HG02588 (cell line): Measurements from ENCODE around the gene MED27.

Source experiments
- ATAC-seq: cut with Tn5 transposase; IDR thresholded peaks from one replicate; pipeline ENCODE4 v1.9.1; 2021; ENCODE audit warnings: mild to moderate bottlenecking, moderate library complexity; ENCODE audit not compliant: unreplicated experiment

Gene MED27

GRCh38 chr9:131889437-131890251 lies 190.0 kb downstream of the MED27 start:
- ATAC-seq, result no peak

GRCh38 chr9:131888923-131889322 lies 190.7 kb downstream of the MED27 start:
- ATAC-seq, result no peak

- no peak for ATAC-seq
Observed at GRCh38 chr9:131887680-131888079, 192.0 kb downstream of the MED27 start.

- ATAC-seq, result no peak
Observed at GRCh38 chr9:131886826-131887225, 192.8 kb downstream of the MED27 start.

- no peak for ATAC-seq
Observed at GRCh38 chr9:131885144-131885609, 194.5 kb downstream of the MED27 start.

GRCh38 chr9:131884222-131884621 lies 195.4 kb downstream of the MED27 start:
- ATAC-seq, result no peak

GRCh38 chr9:131880833-131881583 lies 198.7 kb downstream of the MED27 start:
- no peak for ATAC-seq

GRCh38 chr9:131879911-131880290 lies 199.8 kb downstream of the MED27 start:
- no peak for ATAC-seq

GRCh38 chr9:131879181-131879910 lies 200.3 kb downstream of the MED27 start:
- ATAC-seq, result no peak

GRCh38 chr9:131876486-131876885 lies 203.2 kb downstream of the MED27 start:
- ATAC-seq, result no peak

- no peak for ATAC-seq
Observed at GRCh38 chr9:131875828-131876485, 203.7 kb downstream of the MED27 start.

- ATAC-seq, result no peak
Observed at GRCh38 chr9:131874916-131875670, 204.6 kb downstream of the MED27 start.

GRCh38 chr9:131874447-131874846 lies 205.2 kb downstream of the MED27 start:
- no peak for ATAC-seq

- ATAC-seq, result no peak
Observed at GRCh38 chr9:131873891-131874440, 205.7 kb downstream of the MED27 start.

GRCh38 chr9:131873335-131873734 lies 206.3 kb downstream of the MED27 start:
- no peak for ATAC-seq

- ATAC-seq, result no peak
Observed at GRCh38 chr9:131872702-131873101, 207.0 kb downstream of the MED27 start.

GRCh38 chr9:131872006-131872405 lies 207.7 kb downstream of the MED27 start:
- ATAC-seq, result no peak

- ATAC-seq, result no peak
Observed at GRCh38 chr9:131870156-131870555, 209.5 kb downstream of the MED27 start.

GRCh38 chr9:131869348-131869747 lies 210.3 kb downstream of the MED27 start:
- no peak for ATAC-seq

GRCh38 chr9:131868766-131869165 lies 210.9 kb downstream of the MED27 start:
- no peak for ATAC-seq
